Stimulated activated CD8-positive, alpha-beta memory T cell treated with anti-CD3 and anti-CD28 coated beads, Interleukin-12 subunit alpha, Interleukin-12 subunit beta, amount 100 ng/mL, for 4 hours (primary cell): Measurements from ENCODE around the gene NRG3.

Experiments used
- DNase-seq: peaks from one replicate; pipeline ENCODE4 v3.0.0-alpha.2; 2020; ENCODE audit warnings: low read depth

NRG3 gene

GRCh38 chr10:82472406-82473335 lies 597.7 kb downstream of the NRG3 start:
- DNase-seq: no peak

DNA sequence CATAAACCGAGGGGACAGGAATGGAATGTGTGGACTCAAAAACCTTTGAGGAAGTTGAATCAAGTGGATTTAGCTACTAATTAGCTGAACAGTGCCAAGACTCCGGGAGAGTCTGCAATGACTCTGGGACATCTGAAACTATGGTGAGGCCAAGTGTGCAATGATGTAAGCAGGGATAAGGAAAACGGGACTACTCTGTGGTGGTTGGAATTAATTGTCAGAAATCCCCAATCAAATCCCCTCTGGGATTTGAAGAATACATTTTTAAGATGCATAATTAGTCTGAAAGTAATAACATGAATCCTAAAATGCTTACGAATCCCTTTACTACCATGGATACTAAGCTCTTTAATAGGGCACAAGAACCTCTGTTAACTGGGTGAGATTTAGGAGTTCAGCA lies 602.8 kb downstream of the NRG3 start:
- no peak for DNase-seq

GRCh38 chr10:82492647-82493046 lies 617.7 kb downstream of the NRG3 start:
- no peak for DNase-seq

GRCh38 chr10:82496114-82496513 lies 621.1 kb downstream of the NRG3 start:
- no peak for DNase-seq

DNA sequence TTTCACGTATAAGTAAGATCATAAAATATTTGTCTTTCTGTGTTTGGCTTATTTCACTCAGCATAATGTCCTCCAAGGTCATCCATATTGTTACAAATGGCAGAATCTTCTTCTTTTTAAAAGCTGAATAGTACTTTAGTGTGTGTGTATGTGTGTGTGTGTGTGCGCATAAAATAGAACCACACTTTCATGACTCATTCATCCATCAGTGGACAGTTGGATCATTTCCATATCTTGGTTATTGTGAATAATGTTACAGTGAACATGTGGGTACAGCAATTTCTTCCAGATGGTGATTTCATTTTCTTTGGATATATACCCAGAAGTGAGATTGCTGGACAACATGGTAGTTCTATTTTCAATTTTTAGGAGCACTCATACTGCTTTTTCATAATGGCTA lies 622.4 kb downstream of the NRG3 start:
- DNase-seq: no peak

DNA sequence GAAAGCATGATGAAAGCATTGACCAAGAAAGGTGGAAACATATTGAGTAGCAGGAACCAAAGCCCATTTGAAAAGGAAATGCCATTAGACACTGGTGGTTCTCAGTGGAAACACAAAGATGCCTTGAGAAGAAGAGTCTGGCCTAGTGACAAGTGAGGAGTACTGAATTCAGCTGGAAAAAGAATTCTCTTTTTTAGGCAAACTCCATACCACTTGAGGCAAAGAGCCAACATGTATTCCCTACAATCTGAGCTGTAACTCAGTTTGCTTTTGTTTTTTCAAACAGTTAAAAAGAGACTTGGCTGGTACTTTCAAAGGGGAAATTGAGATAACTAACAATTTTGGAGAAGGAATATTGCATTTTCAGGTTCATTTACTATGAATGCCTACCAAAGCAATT lies 624.0 kb downstream of the NRG3 start:
- DNase-seq: no peak

DNA sequence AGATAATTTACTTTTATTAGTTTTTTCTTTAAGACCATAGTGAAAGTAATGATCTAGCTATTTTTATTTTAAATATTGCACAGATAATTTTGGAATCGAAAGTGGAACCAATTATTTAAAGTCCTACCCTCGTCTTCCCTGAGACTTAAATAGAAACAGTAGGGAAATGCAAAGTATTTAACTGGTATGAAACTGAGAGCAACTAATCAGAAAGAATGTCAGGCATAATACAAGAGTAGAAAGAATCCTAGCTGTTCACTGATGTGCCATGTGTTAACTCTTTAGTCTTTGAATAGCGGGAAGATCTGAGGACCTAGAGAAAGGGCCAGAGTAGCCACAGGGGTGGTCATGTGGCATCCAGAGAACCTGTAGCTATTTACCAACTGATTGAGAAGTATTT lies 630.0 kb downstream of the NRG3 start:
- no peak for DNase-seq

DNA sequence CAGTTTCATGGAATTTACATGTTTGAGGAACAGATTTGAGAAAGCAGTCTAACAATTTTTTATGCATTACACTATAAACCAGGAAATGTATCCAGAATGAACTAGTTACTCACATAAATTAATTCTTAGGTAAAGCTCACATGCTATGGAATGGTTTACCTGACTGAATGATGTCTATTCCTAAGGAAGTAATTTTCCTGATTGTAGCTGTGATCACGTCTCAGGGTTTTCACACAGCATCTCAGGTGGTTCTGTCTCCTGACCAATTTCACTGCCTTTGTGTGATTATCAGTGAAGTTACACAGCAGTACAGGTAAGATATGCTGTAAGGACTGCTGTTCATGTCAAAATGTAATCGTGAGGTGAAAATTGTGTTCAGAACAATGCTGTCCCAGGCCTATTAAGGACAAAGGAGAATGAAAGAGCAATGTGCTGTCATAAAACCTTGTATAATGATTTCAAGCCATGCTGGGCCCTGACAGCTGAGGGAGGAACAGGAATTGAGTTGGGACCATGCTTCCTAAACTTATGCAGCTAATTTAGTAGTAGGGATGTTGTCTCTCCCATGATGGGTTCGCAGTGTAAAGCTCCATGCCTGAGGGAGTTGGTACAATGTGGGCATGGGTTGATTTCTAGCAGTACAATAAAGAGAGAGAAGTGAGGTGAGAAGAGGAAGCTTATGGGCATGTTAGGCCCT lies 631.8 kb downstream of the NRG3 start:
- no peak for DNase-seq

DNA sequence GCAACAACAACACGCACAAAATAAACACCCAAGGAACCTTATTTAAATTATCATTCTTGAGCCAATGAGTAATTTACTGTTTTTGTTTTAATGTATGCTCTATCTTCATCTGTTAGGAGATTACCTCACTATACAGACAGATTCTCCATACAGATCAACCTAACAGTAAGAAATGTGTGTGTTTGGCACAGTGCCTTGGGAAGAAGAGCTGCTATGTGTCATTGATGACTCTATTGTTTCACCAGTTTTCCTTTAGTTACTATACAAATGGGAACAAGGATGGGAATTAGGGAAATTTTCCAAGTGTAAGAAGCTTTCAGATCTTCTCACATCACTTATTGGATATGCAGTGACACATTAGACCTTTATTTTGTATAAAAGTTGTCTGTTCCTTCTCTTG lies 640.3 kb downstream of the NRG3 start:
- no peak for DNase-seq

DNA sequence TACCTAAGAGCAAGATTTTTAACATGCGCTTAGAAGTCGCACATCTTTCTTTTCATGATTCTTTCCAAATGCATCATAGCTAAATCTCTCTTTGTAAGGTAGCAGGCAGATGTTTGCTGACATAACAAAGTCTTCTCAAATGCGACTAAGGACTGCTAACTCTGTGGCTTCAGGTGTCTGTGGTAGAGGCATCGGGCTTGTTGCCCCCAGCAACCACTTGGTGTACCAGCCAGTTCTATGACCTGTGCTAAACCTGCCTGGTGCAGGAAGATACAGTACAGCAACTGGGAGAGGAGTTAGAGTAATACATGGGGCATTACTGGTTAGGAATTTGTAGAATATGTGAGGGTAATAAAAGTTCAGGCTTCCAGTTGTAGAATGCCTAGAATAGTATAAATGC lies 654.1 kb downstream of the NRG3 start:
- DNase-seq: no peak

DNA sequence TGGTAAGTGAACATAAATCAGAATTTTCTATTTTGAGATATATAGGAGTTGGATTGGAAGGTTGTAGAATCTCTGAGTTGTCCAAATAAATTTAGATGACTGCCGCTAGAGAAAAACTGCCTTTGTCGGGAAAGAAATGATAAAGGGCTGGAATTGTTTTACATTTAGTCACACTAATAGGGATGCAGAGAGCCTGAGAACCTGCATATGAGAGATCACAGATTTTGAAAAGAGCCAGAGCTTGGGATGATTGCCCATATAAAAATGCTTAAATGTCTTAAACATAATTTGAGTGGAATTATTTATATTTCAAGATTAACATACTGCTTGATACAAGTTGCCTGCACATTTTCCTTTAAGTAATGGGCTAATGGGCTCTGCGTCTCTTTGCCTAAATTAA lies 660.5 kb downstream of the NRG3 start:
- DNase-seq: no peak

DNA sequence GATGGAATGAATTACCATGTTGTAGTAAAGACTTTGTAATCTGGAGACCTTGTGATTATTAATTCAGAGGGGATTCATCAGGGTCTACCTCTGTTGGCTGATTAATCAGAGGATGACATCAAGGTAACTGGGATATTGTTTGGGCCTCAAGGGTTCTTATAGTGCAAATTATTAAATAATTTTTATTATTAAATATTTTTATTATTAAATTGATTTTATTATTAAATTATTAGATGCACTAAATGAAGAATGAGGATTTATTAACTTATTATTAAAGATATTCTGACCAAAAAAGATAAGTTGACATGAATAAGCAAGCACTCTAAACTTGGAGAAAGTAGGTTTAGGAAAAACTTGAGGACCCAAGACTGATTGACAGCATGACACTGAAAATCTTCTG lies 661.7 kb downstream of the NRG3 start:
- DNase-seq: no peak

- DNase-seq: no peak
Observed at GRCh38 chr10:82538272-82538671, 663.3 kb downstream of the NRG3 start.

- no peak for DNase-seq
Observed at GRCh38 chr10:82543631-82544030, 668.6 kb downstream of the NRG3 start.

DNA sequence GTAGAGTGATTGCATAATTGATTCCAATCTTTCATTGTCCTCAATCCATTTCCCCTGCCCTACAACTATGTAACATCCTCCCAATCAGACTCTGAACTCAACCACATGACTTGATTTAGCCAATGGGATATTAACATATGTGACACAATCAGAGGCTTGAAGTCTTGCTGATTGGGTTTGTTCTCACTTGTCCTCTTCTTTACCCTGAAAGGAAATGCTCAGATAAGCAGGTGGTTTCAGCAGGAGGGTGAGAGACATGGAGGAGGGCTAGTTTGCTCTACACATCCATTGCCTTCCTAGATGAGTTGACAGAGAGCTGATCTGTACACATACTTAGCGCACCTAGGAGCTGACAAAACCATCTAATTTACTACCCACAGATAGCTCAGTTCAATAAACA lies 669.4 kb downstream of the NRG3 start:
- no peak for DNase-seq

GRCh38 chr10:82551506-82551905 lies 676.5 kb downstream of the NRG3 start:
- DNase-seq: no peak

DNA sequence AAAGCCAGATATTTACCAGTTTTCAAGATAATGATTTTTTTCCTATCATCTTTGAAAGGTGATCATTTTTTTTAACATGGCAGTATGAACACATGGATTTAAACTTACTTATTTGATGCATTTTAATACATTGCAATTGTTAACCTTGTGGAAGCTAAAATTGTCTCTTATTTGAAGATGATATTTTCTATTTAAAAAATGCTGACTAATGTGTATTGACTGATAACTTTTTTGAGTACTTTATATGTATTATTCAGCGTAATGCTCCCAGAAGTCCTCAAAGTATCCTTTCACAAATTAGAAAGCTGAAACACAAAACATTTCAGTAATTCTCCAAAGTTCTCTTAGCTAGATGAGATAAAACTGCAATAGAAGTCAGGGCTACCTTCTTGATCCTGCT lies 677.3 kb downstream of the NRG3 start:
- no peak for DNase-seq

DNA sequence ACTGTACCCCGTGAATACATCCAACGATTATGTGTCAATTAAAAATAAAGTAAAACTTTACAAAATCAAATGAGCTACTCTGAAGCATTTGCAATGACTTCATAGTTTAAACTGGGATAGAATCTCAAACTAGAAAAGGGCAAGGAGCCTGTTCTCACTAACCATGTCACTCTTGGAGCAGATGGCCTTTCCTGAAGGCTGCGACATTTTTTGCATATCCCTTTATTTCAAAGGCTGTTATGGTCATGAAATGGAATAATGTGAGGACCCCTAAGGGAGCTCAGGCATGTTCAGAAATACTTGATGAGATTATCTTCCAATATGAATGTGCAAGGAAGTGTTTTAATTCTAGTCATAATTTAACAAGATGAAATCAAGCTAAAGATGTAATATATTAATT lies 679.4 kb downstream of the NRG3 start:
- no peak for DNase-seq

- no peak for DNase-seq
Observed at GRCh38 chr10:82558014-82558607, 683.1 kb downstream of the NRG3 start.

DNA sequence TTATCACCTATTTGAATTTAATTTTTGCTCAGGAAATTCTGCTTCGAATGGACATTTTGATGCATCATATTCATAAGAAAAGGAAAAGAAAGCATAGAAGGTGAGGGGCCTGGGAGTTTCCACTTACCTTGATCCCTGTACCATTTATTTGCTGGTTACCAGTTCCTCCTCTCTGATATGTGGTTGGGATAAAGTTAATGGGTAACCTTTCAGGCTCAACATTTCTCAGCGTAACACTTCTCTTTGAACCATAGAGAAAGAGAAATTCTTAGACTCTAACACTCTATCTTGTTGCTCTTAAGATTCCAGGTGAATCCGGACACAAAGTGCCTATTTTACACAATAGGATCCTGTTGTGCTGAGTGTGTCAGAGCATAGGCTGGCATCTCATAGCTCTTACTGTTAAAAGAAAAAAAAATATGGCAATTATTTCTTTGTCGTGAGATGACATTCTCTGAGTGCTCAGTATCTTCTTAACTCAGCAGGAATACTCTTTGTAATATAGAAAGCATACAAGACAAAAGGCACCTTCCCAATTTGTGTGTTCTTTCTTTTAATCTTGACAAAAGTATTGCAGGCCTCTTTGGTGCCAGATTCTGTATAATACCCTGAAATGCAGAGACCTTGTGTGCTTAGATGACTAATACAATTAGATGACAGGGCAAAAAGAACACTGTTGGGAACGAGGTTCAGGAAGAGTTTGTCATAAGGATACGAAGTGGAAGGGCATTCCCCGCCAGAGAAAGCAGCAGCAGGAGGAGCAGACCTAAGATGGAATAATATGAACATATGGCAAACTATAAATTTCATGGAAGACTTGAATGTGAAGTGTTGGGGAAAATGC lies 689.6 kb downstream of the NRG3 start:
- DNase-seq: no peak

- no peak for DNase-seq
Observed at GRCh38 chr10:82565197-82565575, 690.2 kb downstream of the NRG3 start.

DNA sequence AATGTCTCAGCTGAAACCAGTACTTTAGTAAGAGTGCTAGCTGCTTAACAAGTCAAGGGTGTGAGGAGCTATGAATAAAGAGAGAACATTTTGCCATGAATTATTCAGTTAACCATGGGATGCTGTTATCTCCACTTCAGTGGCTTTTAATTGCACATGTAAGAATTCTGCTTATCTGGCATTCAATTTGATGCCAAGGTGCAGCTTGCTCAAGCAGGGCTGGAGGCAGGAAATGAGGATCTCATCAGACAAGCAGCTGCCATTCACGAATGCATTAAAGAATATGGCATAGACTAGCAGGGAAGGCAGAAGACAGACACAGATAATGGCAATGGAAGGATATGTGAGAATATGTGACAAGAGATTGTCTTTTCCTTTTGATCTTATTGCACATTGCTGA lies 697.8 kb downstream of the NRG3 start:
- DNase-seq: no peak
